ENCODE measurements around the gene PRKG2.
"Not testable (repeated sequence)": the region's sequence is repeated elsewhere in the genome, so short reads cannot be mapped to it uniquely, and the experiment has no call there.

Gene PRKG2

DNA sequence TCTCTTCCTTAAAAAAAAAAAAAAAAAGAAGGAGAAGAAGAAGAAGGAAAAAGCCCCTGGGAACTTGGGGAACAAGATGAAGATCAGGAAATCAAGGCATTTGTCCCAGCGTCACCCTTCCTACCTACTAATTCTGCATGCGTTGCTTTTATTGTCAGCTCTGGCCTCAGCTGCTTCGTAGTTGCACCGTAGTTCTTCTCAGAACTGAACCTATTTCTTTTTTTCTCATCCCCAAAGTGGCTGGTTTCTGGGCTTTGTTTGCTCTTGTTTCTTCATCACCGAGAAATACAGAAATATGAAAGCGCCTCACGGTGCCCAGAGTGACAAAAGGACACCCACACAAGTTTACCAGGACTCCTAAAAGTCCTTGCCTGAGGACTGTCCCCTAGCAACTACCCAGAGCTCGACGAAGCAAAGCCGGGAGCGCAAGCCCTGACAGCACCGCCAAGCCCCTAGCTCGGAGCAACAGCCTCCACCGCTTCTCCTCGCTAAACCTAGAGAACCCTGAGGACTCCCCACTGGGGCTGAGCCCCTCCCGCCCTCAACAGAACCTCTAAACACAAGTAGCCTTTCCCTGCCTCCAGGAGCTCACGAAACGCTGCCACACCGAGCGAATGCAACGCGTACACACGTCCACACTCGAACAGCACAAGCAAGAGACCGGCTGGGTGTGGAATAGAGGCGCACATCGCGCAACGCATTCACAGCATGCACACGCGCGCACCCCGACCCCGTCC lies 710 bp downstream of the PRKG2 start:
- DNase-seq = no peak

GRCh38 chr4:81213671-81214070 lies 1.4 kb downstream of the PRKG2 start:
- DNase-seq = no peak

GRCh38 chr4:81211956-81212355 lies 3.1 kb downstream of the PRKG2 start:
- DNase-seq = no peak

- DNase-seq = no peak
Observed at GRCh38 chr4:81207828-81208227, 7.2 kb downstream of the PRKG2 start.

DNA sequence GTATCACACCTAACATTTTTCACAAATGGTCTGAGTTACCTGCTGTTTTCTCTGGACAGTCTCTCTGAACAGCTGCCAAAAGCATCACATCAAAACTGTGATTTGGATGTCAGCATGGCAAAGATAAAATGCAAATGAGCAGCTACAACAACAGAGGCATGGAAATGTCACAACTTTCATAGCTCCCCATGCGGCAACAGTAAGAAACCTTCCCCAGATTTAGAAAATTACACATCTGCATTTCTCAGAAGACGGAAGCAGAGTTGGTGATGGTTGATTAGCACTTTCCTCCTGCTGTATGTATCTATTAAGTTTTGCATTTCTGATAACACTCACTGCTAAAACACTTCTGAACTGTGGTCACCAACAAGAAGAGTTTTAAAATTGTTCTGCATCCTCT lies 9.7 kb downstream of the PRKG2 start:
- no peak for DNase-seq

DNA sequence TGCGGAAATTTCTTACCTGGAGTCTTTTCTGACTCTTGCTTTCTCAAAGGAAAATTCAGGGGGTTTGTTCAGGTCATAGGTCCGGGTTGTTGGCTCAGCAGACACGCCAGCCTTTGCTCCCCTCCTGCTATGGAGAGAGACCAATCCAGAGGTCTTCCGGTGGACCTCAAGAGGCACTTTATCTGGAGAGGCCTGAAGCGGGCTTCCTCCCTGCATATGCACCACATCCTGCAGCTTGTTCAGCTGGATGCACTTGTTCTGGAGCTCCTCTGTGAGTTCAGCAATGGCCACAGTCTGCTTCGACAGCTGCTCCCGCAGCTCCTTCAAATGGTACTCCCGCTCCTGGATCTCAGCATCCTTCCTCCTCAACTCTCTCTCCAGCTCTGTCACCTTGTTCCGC lies 10.5 kb downstream of the PRKG2 start:
- DNase-seq = no peak

- DNase-seq = no peak
Observed at GRCh38 chr4:81199831-81200230, 15.2 kb downstream of the PRKG2 start.

GRCh38 chr4:81198609-81199008 lies 16.4 kb downstream of the PRKG2 start:
- DNase-seq = no peak

GRCh38 chr4:81197864-81198524 lies 17.0 kb downstream of the PRKG2 start:
- no peak for DNase-seq

DNA sequence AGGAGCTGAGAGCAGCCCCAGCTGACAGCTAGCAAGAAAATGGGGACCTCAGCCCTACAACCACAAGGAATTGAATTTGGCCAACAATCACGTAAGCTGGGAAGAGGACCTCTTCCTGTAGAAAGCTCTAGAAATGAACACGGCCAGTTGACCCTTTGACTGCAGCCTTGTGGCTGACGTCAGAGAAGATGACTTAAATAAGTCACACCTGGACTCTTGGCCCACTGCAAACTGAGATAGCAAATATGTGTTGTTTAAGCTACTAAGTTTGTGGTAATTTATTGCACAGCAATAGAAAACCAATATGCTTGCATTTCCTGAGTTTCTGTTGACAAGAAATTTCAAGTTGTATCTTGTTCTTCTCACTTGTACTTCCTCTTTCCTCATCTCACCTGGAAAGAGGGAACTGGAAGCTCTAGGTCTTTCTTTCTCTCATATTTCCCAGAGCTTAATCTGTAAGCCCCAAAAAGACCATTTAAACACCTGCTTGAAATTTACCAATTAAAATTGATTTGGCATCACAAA lies 18.8 kb downstream of the PRKG2 start:
- DNase-seq = no peak

GRCh38 chr4:81195475-81195874 lies 19.5 kb downstream of the PRKG2 start:
- no peak for DNase-seq

DNA sequence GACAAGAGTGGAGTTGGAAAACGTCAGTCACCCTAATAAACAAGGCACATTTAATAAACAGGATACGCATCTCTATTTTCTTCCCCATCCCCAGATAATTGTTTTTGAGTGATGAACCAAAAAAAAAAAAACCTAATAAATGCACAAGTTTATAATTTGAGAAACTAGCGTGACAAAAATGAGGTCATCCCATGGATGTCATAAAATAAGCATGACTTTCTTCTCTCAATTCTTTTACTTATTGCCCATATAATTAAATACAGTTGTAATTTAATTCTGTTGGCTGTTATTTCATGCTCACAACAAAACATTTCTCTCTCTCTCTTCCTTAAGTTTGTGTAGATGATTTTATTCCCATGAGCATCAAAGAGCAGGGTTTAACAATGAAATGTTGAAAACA lies 20.7 kb downstream of the PRKG2 start:
- DNase-seq = no peak

GRCh38 chr4:81180916-81181315 lies 34.1 kb downstream of the PRKG2 start:
- no peak for DNase-seq

DNA sequence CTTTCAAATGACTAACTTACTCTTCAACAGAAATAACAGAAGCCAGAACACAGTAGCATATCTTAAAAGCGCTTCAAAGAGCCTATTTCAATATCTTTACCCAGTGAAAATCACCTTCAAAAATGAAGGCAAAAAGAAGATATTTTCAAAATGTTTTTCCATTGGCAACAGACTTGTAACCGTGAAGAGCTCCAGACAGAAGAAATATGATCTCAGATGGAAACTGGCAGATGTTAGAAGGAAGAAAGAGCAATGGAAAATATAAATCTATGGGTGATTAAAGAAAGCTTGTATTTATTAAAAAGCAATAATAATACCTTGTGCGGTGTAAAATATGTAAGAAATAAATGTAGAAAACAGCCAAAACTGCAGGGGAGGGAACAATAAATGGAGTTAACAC lies 35.7 kb downstream of the PRKG2 start:
- no peak for DNase-seq

- no peak for DNase-seq
Observed at GRCh38 chr4:81173213-81173612, 41.8 kb downstream of the PRKG2 start.

- no peak for DNase-seq
Observed at GRCh38 chr4:81166458-81167160, 48.4 kb downstream of the PRKG2 start.

GRCh38 chr4:81165861-81166430 lies 49.1 kb downstream of the PRKG2 start:
- no peak for DNase-seq

DNA sequence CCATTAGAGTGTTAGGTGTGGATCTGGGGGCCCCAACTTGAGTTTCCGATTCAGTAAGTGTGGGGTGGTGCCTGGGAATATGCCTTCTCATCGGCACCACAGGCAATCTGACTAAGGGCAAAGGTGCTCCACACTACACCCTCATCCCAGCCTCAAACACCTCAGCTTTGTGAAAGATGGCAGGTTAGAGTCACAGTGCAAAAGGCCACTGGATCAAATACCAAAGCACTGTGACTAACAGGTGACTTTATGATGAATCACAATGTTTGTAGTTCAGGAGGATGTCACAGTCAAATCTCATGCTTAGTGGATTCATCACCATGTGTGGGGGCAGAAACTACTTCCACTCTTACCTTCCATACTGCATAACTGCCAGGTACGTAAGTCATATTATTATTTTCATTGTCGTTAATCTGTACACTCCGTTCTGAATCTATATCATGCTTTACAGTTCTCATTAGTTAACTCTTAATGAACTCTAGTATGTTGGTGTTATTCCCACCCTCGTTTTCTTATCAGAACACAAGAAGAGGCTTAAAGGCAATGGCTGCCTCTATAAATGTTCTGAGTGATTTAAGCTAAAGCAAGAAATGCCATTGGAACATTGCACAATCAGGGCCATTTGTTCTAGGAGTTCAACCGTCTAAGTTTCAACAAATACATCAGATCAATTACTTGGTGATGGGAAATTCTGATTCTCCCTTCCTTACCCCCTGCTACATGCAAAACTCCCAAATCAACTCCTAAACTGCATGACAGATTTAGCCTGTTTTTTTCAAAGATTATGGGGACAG lies 50.2 kb downstream of the PRKG2 start:
- peak; percentile 88 for DNase-seq

DNA sequence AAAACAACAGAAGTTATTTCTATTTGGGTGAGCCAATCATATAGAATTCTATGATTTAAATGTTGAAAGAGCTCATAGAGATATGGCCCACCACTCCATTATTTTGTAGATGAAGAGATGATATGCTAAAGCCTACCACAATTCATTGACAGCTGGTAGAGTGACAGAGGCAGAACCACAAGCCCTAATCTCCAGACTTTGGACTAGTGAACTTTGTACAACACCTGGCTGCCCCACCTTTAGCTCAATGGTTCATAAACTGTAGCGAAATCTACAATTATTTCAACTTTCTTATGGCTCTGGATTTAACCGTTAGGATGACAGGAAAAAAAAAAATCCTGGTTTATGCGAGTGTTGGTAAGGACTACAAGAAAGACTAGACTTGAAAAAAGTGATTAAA lies 50.9 kb downstream of the PRKG2 start:
- no peak for DNase-seq

DNA sequence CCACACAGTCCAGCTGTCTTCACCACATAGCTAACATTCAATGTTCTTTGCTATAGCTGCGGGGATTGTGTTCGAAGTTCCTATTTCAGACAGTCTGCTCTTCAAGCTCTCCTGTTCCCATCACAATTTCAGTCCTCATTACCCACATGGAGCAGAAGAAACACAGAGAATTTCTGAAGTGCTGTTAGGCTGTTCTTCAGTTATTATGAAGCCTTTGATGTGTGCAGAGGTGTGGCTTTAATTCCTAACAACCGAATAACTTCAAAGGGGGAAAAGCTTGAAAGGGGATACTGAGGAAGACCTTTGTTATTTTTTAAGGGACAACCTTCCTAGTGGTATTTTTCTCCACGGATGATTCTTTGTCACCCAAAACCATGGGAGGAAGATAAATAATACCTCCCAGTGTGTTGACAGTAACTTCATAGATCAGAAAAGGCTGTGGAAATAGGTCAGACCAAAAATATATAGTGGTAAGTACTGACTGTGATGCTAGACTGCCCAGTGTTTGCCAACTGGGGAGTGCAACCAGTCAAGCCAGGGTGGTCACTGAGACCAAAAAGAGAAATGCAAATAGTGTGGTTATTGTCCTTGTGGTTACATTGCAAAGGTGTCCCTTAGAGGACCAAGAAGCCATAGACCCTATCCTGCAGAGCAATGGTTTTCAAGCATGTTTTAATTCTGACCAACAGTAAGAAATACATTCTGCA lies 52.1 kb downstream of the PRKG2 start:
- DNase-seq = no peak

GRCh38 chr4:81153714-81154323 lies 61.2 kb downstream of the PRKG2 start:
- not testable (repeated sequence) for DNase-seq

All from kidney glomerular epithelial cell (primary cell).